GM19452 (cell line): Measurements from ENCODE around the gene SEPTIN10.
A peak's percentile ranks its signal among the peaks of the same experiment; 100 is the strongest.
"Not testable (repeated sequence)": the region's sequence is repeated elsewhere in the genome, so short reads cannot be mapped to it uniquely, and the experiment has no call there.

Experiments used
- ATAC-seq: cut with Tn5 transposase; IDR thresholded peaks from one replicate; pipeline ENCODE4 v1.9.1; 2021; ENCODE audit not compliant: unreplicated experiment

The SEPTIN10 gene

DNA sequence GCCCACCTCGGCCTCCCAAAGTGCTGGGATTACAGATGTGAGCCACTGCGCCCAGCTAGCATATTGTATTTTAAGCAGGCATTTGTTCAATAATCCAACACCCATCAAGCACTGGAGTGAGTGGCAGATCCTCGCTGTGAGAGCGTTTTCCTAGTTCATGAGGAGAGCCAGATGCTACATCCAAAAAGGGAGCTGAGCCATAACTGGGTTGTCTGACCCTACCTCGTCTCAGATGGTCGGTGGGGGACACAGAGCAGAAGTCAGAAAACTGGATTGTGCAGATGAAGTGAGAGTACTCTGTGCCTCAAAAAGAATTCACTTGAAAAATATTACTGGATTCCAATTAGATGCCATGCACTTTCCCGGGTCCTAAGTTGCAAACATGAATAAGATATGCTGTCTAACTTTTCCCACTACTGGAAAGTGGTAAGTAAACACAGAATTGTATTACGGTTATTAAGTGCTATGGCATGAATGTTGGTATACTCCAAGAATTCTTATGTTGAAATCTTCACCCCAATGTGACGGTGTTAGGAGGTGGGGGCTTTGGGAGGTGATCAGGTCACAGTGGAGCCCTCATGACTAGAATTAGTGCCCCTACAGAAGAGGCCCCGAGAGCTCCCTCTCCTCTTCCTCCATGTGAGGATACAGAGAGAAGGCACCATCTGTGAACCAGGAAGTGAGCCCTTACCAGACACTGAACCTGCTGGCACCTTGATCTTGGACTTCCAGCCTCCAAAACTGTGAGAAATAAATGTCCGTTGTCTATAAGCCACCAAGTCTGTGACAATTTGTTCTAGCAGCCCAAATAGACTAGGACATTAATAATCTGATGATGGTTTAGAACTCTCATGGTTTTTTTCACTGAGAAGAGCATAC lies 21.9 kb upstream of the SEPTIN10 start:
- ATAC-seq: no peak

DNA sequence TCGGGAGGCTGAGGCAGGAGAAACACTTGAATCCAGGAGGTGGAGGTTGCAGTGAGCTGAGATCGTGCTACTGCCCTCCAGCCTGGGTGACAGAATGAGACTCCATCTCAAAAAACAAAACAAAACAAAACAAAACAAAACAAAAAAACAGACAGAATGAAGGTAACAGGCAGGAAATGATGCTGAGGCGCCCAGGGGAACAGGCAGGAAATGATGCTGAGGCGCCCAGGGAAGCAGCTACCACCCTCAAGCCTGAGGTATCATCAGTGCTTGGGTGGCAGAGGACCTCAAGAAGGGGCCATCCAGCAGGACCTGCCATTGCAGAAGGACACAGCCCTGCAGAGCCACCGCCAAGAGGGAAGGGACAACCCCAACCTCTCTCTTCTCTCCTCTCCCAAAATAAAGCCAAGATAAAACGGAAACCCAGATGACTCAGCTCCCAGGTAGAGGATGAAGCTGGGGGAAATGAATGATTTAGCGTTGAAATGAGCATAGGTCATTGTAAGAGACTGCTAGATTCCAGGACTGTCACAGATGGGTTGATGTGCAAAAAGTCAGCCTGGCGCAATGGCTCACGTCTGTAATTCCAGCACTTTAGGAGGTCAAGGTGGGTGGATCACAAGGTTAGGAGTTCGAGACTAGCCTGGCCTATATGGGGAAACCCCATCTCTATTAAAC lies 19.7 kb upstream of the SEPTIN10 start:
- ATAC-seq: no peak

DNA sequence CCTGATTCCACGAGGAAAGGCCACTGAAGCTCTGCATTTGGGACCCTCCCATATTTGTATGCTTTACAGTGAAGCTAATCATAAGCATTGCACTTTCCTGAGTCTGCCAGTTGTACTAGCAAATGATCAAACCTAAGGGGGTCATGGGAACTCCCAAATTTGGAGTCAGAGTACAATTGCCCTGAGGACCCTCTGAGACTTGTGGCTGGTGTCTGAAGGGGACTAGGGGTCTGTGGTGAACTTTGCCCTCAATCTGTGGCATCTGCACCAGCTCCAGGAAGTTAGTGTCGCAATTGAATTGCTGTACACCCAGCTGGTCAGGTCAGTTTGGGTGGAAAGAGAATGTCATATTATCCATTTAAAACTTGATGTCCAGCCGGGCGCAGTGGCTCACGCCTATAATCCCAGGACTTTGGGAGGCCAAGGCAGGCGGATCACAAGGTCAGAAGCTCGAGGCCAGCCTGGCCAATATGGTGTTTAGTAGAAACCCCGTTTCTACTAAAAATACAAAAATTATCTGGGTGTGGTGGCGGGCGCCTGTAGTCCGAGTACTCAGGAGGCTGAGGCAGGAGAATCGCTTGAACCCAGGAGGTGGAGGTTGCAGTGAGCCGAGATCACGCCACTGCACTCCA lies 18.5 kb upstream of the SEPTIN10 start:
- ATAC-seq: no peak

DNA sequence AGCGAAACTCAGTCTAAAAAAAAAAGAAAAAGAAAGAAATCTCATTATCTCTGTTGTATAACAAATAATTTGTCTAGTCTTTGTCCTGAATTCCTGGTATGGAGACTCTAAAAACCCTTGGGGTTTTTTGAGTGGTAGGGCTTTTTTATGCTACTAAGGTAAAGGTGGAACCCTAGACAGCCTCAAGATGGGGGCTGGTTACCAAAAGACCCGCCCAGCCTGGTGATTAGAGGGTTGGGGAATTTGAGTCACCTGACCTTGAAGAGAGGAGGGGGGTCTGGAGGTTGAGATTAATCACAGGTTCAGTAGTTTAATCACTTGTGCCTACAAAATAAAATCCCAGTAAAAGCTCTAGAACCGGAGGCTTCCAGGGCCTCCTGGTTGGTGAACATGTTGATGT lies 18.0 kb upstream of the SEPTIN10 start:
- no peak for ATAC-seq

DNA sequence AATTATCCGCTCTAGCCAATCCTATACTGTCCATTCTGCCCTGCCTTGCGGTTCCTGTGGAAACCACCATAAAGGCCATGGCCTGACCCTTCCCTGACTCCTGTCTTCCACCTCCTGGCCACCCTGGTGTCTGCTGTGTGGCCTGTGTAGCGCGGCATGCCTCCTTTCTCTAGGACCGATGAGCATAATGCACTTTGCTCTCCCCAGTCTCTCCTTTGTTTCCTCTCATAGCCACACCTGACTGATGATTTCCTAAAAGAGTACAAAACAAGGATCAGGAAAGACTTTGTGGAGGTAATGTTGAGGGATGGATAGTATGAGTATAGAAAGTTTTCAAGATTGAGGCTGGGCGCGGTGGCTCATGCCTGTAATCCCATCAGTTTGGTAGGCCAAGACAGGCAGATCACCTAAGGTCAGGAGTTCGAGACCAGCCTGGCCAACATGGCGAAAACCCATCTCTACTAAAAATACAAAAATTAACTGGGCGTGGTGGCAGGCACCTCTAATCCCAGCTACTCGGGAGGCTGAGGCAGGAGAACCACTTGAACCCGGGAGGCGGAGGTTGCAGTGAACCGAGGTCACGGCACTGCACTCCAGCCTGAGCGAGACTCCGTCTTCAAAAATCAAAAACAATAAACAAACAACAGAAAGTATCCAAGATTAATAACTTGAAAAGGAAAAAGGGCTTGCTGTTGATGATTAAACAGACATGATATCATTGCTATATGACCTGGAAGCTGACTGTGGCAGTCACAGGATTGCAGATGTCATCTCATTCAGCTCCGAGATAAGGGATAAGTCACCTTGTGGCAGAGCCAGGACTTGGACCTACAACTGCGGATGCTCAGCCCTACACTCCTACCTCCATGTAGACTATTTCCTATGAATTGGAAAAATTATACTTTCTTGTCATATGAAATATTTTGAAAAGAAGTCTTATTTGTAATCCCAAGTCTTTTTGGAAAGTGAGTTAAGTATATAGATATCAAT lies 17.0 kb upstream of the SEPTIN10 start:
- ATAC-seq: no peak

DNA sequence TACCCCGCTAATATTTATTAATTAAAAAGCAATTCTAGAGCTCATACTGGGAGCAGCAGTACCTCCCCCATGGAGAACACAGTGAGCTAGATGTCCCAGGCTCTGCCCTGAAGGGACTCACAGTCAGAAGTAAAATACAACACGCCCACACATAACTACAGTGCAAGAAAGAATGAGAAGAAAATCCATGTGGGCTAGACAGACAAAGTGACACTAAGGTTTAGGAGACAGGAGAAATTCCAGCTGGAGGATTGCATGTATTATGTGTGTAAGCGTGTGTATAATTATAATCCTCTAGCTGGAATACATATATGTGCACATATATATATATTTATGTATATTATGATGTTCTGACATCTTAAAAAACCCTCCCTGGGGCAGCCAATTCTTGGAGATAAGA lies 16.1 kb upstream of the SEPTIN10 start:
- ATAC-seq: no peak

DNA sequence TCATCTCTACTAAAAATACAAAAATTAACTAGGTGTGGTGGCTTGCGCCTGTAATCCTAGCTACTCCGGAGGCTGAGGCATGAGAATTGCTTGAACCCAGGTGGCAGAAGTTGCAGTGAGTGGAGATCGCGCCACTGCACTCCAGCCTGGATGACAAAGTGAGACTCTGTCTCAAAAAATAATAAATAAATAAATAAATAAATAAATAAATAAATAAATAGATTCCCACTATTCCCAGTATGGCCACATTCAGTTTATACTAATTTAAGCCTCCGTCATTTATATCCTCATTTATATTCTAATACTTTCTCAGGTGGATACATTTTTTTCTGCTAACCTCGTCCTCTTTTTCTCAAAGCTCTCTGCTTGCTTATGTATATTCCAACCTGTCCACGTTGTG lies 14.6 kb upstream of the SEPTIN10 start:
- ATAC-seq: not testable (repeated sequence)

DNA sequence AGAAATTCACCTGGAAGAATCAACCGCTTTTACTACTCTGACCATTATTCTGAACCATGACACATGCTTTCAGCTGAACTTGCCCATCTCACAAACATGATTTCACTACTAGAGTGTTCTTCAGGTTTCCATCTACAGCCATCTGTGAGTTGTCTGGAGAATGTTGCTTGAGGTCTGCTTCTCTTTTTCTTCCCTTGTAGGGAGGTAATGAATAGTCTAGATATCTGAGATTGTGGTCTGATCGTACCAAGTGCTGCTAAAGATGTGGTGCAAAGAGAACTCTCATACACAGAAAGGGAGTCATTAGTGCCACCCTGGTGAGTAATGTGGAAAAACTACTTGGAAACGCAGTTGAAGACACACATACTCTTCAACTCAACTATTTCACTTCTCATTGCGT lies 10.6 kb upstream of the SEPTIN10 start:
- ATAC-seq: no peak

DNA sequence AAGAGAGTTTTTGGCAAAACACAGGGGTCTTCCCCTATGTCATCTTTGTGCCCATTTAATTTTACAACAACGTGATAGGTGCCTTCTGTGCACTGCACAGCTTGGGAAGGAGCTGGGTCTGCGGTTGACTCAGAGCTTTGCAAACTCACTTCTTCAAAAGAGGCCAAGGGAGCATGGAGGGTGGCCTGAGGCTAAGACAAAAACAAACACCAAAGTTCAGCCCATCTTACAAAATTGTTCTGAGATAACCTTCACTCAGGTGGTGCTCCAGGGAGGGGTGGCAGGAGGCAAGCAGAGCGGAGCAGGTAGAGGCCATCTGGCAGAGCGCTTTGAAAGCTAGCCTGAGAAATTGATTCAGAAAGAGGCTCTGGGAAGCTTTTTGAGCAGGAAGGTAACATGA lies 10.2 kb upstream of the SEPTIN10 start:
- no peak for ATAC-seq

DNA sequence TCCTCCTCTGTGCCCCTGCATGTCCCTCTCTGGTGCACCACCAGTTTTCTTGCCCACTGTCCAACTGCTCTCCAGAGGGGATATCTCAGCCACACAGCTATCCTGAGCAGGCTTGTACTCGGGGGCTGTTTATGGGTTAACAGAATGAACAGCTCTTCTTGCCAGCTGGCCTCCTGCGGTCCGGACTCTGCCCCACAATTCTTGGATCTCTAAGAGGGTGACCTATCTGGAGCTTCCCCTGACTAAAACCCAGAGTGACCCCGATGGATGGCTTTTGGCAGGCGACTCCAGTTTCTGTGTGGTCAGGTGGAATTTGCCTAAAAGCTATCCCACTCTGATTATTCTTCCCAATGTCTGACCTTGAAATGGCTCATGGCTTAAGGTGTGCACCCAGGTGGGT lies 9.5 kb upstream of the SEPTIN10 start:
- ATAC-seq: no peak

DNA sequence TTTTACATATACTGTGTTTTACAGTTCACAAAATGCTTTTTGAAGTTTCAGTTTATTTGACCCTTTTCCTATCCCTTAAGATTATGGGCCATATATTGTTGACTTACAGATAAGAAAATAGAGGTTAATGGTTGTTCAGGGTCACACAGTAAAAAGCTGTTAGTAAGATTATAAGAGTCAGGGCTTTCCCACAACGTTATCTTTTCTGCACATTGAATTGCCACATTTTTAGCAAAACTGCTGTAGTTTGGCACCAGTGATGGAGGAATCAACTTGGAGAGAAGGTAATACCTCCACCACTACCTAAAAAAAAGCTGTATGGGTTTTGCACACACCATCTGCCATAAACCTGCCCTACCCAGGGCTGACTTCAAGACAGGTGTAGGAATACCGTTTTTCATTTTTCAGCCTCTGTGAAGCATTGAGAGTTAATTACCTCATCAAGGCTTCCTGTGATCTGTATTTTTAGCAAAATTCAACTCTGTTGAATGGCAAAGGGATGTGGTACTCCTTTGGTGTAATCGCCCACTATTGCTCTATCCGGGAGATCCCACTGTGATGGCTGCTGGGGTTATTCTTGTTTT lies 5.4 kb upstream of the SEPTIN10 start:
- no peak for ATAC-seq

DNA sequence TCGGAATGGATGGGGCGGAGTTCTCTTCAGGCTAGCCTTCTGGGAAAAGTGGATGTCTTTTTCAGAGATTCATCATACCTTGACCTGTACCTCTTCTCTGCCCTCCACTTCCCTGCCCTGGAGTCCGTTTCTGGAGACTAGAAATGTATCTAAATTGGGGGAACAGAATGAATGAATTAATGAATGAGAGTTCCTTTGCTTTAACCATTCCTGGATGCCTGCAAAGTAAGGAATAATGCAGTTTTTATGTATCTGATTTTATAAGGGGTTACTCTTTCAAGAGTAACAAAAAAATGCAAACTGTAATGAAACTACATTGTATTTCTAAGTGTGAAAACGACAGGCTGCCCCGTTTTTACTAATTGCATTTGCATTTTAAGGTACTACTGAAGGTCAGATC lies 2.4 kb upstream of the SEPTIN10 start:
- no peak for ATAC-seq

DNA sequence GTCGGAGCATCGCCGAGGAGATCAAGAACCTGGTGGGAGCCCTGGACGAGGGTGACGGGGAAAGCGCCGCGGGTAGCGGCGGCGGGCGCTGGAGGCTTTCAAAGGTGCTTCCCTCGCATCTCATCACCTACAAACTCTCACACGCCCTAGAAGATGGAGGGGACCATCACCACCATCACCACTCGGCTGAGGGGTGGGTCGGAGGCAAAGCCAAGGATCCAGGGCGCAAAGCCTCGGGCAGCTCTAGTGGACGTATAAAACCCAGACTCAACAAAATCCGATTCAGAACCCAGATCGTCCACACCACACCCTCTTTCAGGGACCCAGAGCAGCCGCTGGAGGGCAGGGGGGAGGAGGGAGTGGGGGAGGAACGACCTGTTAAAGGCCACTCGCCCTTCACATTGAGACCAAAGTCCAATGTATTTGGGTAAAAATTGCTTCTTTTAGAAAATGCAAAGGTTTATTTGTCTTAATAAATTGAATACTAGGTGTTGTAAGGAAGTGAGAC lies 1.9 kb upstream of the SEPTIN10 start:
- no peak for ATAC-seq

DNA sequence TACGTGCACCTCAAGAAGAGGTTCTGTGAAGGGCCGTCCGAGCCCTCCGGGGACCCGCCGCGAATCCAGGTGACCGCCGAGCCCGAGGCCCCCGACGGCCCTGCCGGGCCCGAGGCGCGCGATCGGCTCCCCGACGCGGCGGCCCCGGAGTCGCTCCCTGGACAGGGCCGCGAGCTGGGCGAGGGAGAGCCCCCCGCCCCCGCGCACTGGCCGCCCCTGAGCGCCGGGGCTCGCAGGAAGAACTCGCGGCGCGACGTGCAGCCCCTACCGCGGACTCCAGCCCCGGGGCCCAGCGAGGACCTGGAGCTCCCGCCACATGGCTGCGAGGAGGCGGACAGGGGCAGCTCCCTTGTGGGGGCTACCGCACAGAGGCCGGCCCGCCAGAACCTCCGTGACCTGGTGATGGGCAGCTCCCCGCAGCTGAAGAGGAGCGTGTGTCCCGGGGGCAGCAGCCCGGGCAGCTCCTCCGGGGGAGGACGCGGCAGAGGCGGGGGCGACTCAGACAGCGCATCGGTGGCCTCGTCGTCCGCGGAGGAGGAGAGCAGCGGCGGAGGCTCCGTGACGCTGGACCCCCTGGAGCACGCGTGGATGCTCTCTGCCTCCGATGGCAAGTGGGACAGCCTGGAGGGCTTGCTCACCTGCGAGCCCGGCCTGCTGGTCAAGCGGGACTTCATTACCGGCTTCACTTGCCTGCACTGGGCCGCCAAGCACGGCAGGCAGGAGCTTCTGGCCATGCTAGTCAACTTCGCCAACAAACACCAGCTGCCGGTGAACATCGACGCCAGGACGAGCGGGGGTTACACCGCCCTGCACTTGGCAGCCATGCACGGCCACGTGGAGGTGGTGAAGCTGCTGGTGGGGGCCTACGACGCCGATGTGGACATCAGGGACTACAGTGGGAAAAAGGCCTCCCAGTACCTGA lies 1.2 kb upstream of the SEPTIN10 start:
- ATAC-seq: no peak

DNA sequence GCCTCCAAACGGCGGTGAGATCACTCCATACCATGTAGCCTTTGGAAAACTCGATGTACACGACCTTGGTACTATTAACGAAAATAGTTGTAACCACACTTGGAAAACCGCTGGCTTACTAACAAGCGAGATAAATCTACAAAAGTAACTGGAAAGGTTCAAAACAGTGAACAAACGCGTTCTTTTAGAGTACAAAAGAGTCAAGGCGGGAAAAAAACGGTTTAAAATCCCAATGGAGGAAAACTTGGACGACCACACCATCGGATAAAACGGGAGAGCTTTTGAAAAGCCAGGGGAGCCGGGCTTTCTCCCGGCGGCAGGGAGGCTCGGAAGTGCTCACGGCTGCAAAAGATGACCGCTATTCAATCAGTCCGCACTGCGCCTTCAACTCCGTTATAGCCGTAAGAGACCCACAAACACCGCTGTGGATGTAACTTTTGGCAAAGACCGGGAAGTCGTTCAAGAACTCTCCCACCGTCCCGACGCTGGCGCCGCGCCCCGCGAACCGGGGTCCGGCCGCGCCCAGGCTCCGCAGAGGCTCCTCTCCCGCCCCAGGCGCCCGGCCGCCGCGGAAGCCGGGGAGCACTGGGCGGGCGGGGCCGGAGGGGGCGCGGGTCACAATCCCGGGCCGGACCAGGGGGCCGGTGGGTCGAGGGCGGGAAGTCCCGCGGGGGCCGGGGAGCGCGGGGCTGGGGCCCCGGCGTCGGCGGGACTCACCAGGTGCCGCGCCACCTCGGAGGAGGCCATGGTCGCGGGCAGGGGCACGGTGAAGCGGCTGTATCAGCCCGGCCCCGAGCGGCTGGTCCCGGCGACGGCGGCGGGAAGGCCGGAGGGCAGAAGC lies 465 bp downstream of the SEPTIN10 start:
- ATAC-seq: peak; percentile 5

DNA sequence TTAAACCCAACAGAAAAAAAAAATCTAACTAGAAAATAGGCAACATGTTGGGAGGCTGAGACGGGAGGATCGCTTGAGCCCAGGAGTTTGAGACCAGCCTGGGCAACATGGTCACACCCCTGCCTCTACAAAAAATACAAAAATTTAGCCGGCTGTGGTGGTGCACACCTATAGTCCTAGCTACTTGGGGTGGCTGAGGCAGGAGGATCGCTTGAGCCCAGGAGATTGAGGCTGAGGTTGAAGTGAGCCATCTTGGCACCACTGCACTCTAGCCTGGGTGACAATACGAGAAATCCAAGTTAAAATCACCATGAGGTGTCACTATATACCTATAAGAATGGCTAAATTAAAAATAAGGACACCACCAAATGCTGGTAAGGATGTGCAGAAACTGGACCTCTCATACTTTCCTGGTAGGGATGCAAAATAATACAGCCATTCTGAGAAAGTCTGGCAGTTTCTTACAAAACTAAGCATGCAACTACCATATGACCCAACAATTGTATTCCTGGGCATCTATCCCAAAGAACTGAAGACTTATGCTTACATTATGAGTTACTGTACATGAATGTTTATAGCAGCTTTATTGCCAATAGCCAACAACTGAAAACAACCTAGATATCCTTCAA lies 2.2 kb downstream of the SEPTIN10 start:
- no peak for ATAC-seq

DNA sequence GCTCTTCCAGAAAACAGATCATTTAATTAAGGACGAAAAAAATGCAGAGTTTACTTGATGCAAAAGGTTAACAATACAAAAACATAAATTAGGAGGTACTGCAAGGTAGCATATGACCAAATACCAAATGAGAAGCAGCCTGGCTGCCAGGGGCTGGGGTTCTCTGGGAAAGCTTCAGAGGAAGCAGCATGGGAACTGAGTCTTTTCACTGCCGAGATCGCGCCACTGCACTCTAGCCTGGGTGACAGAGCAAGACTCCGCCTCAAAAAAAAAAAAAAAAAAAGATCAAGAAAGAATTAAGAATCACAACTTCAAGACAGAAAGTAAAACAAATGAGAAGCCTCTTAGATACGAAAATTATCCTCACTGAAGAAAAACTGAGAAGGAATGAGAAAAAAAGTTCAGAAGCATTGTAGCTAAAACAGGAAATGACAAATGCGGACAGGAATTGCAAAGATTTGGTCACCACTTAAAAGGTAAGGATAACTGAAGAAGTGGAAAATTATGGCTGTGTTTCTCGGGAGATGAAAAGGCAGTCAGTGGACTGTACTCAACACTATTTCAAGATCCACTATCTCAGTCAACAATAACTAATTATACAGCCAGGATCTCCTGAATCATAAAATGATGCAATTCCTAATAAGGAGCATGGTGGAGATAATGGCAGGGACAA lies 4.3 kb downstream of the SEPTIN10 start:
- no peak for ATAC-seq
